Thyroid gland (tissue), 4 donors: ENCODE results near the gene FOSL2.
A peak's percentile ranks its signal among the peaks of the same experiment; 100 is the strongest.

ENCODE experiments used
- POLR2A ChIP-seq, 2 donors: fragments of 450-650 bp; IDR thresholded peaks; one replicate each; pipeline ENCODE4 v1.6.1; 2017; ENCODE audit warnings: antibody characterized with exemption in 2 of 2, mild to moderate bottlenecking in 2 of 2, moderate library complexity in 1 of 2
- TF ChIP-seq, protein P1 (sequence below), 6 experiments: fragments of 200-600 bp in 3 of 6; fragments of 450-650 bp in 3 of 6; sonication (generic) in 3 of 6; IDR thresholded peaks; one replicate each; pipeline ENCODE4 v1.5.1; 2016 to 2019; ENCODE audit warnings: antibody characterized with exemption in 6 of 6, mild to moderate bottlenecking in 2 of 6, inconsistent platforms in 1 of 6, moderate library complexity in 1 of 6

DNA sequence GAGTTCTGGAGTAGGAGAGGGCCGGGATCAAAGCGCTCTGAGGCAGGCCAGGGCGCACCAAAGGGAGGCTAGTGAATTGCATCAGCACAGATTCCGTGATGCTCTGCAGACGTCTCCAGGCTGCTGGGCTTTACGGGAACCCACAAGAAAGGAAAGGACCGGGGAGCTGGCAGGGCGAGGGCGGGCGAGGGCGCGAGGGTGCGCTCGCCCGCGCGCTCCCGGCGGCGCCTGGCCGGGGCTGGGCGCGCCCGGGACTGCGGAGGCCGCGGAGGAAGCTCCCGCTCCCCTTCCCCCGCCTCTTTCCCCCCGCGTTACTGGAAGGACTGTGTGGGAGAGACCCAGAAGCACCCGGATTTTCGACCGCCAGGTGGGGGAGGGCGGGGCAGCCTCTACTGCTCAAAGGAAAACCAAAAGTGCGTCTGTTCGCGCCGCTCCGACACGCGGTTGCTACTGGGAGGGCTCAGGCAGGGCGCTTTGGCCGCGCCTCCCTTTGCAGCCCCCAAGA is 2.4 kb upstream of the FOSL2 start:
- TF ChIP-seq, protein P1, sequence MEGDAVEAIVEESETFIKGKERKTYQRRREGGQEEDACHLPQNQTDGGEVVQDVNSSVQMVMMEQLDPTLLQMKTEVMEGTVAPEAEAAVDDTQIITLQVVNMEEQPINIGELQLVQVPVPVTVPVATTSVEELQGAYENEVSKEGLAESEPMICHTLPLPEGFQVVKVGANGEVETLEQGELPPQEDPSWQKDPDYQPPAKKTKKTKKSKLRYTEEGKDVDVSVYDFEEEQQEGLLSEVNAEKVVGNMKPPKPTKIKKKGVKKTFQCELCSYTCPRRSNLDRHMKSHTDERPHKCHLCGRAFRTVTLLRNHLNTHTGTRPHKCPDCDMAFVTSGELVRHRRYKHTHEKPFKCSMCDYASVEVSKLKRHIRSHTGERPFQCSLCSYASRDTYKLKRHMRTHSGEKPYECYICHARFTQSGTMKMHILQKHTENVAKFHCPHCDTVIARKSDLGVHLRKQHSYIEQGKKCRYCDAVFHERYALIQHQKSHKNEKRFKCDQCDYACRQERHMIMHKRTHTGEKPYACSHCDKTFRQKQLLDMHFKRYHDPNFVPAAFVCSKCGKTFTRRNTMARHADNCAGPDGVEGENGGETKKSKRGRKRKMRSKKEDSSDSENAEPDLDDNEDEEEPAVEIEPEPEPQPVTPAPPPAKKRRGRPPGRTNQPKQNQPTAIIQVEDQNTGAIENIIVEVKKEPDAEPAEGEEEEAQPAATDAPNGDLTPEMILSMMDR (IDR thresholded peaks at IDR 0.05) = peak in 3 of 6 experiments; percentile 11 to 14 (median 13)
- peak in 1 of 2 donors; percentile 35 for TF ChIP-seq POLR2A (IDR thresholded peaks at IDR 0.05)
